Prostate gland (tissue), 2 donors: ENCODE measurements around the gene ITGA8. TPM values are rescaled to one million over a fixed set of nuclear protein-coding genes. Genes with fewer than 3 reads are reported as not detected.
A peak's percentile ranks its signal among the peaks of the same experiment; 100 is the strongest.
"Not testable (repeated sequence)": the region's sequence is repeated elsewhere in the genome, so short reads cannot be mapped to it uniquely, and the experiment has no call there.

Experiments
- DNase-seq: peaks from one replicate; pipeline ENCODE4 v3.0.0-alpha.2; 2019; ENCODE audit warnings: low spot score
- H3K27ac ChIP-seq, 2 donors: fragments of 200-600 bp; sonication (generic); 2 replicates each; pipeline ENCODE4 v1.5.1; 2017 to 2019
- H3K27me3 ChIP-seq: fragments of 200-600 bp; sonication (generic); replicated peaks from 2 replicates; pipeline ENCODE4 v1.5.1; 2019; ENCODE audit not compliant: insufficient read depth
- H3K36me3 ChIP-seq, 2 donors: fragments of 200-600 bp; sonication (generic); 1 replicate in 1 of 2; 2 replicates in 1 of 2; pipeline versions ENCODE4 v1.5.1 to v1.8.1; 2017 to 2019
- H3K4me1 ChIP-seq: fragments of 200-600 bp; sonication (generic); replicated peaks from 2 replicates; pipeline ENCODE4 v1.5.1; 2019
- H3K4me3 ChIP-seq, 2 donors: fragments of 200-600 bp; sonication (generic); 2 replicates each; pipeline ENCODE4 v1.5.1; 2017 to 2019
- H3K9me3 ChIP-seq: fragments of 200-600 bp; sonication (generic); 2 replicates; pipeline ENCODE4 v1.5.1; 2017
- POLR2A ChIP-seq: fragments of 450-650 bp; IDR thresholded peaks from one replicate; pipeline ENCODE4 v1.6.1; 2016; ENCODE audit warnings: antibody characterized with exemption, mild to moderate bottlenecking
- POLR2AphosphoS5 ChIP-seq: sonication (generic); formaldehyde crosslinking; IDR thresholded peaks from one replicate; pipeline ENCODE4 v1.6.1; 2017; ENCODE audit warnings: antibody characterized with exemption
- WGBS: methylation state at CpG from one replicate; pipeline ENCODE4 v1.1.5; 2018; 5-methylcytosine and 5-hydroxymethylcytosine counted together
- intact Hi-C: fragments of 100-400 bp; cut with DNase I; formaldehyde crosslinking; loops from one replicate; pipeline ENCODE4 v1.14.2; 2022
- total RNA-seq, 2 donors: library from RNA; depleted of rRNA; stranded (reverse); fragments of >200 nt; gene quantifications; one replicate each; pipeline ENCODE4 v1.1.0, GENCODE V29; 2016
- TF ChIP-seq, protein P1 (sequence below), 4 experiments: fragments of 200-600 bp in 2 of 4; fragments of 450-650 bp in 2 of 4; sonication (generic) in 2 of 4; IDR thresholded peaks; 1 replicate in 3 of 4; 2 replicates in 1 of 4; pipeline ENCODE4 v1.5.1; 2016 to 2019; ENCODE audit warnings: antibody characterized with exemption in 4 of 4, mild to moderate bottlenecking in 2 of 4, moderate library complexity in 2 of 4

The ITGA8 gene
- total RNA-seq, 2 donors from 2014 or later, result 10.3 to 11.2 TPM

DNA sequence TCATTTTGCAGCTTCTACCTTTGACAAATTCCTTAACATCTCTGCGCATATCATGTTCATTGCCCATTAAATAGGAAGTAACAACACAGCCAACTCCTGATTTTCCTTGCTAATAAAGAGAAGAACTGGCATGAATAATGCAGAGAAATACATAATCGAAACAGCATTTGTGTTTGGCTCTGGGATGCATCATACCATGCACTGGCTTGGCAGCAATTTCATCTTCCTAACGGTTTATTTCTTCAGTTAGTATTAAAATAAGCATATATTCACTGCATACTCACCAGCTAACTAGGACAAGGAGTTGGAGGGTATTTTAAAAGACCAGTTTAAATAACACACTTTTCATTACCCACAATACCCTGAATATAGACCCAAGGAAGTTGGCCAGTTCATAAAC lies 132.5 kb downstream of the ITGA8 start:
- Histone ChIP-seq H3K9me3 (no peaks in the 10 kb centered on the region), H3K4me1 (no peaks in the 10 kb centered on the region), H3K36me3 (no peaks in the 10 kb centered on the region), H3K4me3 (no peak overlapping the region), H3K27me3 (no peaks in the 10 kb centered on the region), H3K27ac (no peak overlapping the region)
- 80% methylated on average over 3 of the region's 3 CpGs for WGBS
- intact Hi-C loops, result loop anchor here (5.0 to 10.0 kb wide), 2 partner anchors 152 to 235 kb away; no protein-coding TSS in a partner anchor
- TF ChIP-seq POLR2A, result no peak
- TF ChIP-seq, protein P1, sequence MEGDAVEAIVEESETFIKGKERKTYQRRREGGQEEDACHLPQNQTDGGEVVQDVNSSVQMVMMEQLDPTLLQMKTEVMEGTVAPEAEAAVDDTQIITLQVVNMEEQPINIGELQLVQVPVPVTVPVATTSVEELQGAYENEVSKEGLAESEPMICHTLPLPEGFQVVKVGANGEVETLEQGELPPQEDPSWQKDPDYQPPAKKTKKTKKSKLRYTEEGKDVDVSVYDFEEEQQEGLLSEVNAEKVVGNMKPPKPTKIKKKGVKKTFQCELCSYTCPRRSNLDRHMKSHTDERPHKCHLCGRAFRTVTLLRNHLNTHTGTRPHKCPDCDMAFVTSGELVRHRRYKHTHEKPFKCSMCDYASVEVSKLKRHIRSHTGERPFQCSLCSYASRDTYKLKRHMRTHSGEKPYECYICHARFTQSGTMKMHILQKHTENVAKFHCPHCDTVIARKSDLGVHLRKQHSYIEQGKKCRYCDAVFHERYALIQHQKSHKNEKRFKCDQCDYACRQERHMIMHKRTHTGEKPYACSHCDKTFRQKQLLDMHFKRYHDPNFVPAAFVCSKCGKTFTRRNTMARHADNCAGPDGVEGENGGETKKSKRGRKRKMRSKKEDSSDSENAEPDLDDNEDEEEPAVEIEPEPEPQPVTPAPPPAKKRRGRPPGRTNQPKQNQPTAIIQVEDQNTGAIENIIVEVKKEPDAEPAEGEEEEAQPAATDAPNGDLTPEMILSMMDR (IDR thresholded peaks at IDR 0.05), result no peak
- no peak for TF ChIP-seq POLR2AphosphoS5
- DNase-seq, result no peak

DNA sequence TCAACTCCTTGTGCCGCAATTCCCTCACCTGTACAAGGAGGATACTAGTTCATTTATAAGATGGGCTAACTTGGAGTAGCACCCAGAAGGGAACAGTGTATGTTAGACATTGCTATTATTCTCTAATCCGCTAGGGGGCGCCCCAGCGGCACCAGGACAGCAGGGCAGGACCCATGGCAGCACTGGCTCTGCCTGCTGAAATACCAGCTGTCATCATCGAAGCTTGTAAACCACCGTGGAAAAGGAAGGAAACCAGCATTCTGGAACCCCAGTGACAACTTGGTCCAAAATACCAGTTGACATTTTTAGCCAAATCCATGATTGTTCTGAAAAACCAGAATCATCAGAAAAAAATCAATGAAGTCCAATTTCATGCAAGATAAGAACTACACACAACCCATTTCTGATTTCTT lies 134.4 kb downstream of the ITGA8 start:
- DNase-seq, result peak; percentile 39
- 12% methylated on average over 6 of the region's 6 CpGs for WGBS
- Histone ChIP-seq H3K9me3 (no peaks in the 10 kb centered on the region), H3K36me3 (no peaks in the 10 kb centered on the region), H3K4me3 (no peak overlapping the region), H3K4me1 (no peaks in the 10 kb centered on the region), H3K27ac (no peak overlapping the region), H3K27me3 (no peaks in the 10 kb centered on the region)
- TF ChIP-seq, protein P1 (IDR thresholded peaks at IDR 0.05), result peak; percentile 46 to 72 (median 52)
- TF ChIP-seq POLR2AphosphoS5 (no peak), POLR2A (no peak)
- intact Hi-C loops, result loop anchor here (2.0 to 10.0 kb wide), 3 partner anchors 131 to 237 kb away; no protein-coding TSS in a partner anchor

DNA sequence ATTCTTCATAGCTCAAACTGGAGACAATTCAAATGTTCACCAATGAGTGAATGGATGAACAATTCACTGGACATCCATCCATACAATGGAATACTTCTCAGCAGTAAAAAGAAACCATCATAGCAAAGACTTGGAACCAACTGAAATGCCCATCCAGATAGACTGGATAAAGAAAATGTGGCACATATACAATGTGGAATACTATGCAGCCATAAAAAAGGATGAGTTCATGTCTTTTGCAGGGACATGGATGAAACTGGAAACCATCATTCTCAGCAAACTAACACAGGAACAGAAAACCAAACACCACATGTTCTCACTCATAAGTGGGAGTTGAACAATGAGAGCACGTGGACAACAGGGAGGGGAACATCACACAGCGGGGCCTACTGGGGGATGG lies 136.8 kb downstream of the ITGA8 start:
- H3K4me3 ChIP-seq, H3K27ac ChIP-seq, H3K36me3 ChIP-seq, DNase-seq, H3K9me3 ChIP-seq, H3K27me3 ChIP-seq, H3K4me1 ChIP-seq: not testable (repeated sequence)
- WGBS, result 98% methylated on average over 2 of the region's 2 CpGs
- intact Hi-C loops, result loop anchor here (10.0 kb wide), 1 partner anchor 148 kb away; no protein-coding TSS in a partner anchor

DNA sequence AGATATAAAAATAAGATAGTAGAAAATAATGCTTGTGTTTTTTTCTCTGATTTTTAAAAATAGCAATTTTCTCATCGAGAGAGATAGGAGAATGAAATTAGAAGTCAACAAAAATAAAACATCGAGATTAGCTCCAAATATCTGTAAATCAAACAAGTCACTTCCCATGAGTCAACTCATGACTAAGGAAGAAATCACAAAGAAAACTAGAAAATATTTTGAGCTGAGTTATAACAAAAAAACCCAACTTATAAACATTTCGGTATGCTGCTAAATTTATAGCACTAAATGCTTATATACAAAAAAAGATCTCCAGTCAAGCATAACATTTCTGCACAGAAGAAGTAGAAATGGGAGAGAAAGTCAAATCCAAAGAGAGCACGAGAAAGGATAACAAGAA lies 140.1 kb downstream of the ITGA8 start:
- no peak overlapping the region for H3K4me3 ChIP-seq
- H3K9me3 ChIP-seq, result no peaks in the 10 kb centered on the region
- H3K4me1 ChIP-seq, result no peaks in the 10 kb centered on the region
- WGBS, result 79% methylated on average over 4 of the region's 4 CpGs
- H3K27ac ChIP-seq, result no peak overlapping the region
- intact Hi-C loops, result loop anchor here (10.0 kb wide), 1 partner anchor 145 kb away; no protein-coding TSS in a partner anchor
- TF ChIP-seq POLR2AphosphoS5, result no peak
- TF ChIP-seq, protein P1 (IDR thresholded peaks at IDR 0.05), result no peak
- TF ChIP-seq POLR2A, result no peak
- no peak for DNase-seq
- no peaks in the 10 kb centered on the region for H3K27me3 ChIP-seq
- no peaks in the 10 kb centered on the region for H3K36me3 ChIP-seq

DNA sequence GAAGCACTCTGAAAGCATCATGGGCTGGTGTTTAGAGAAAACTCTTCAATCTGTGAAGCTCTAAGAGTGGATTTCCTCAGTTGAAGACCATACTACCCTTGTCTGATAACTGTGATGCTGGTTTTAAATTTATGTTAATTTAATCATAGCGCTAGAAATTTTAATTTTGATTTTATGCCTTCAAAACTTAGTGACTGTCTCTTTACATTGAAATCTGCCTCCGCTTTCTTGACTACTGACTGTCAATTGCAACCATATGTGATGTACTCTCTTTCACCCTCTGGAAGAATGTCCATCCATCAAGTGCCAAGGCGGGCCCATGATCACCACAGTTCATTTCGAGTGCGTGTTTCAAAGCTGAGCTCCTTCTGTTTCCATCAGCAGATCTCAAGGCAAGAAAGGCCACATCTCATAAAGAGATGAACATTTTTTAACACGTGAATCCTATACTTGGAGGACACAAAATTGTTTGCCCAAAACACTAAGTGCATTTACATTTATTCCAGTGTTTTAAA lies 147.1 kb downstream of the ITGA8 start:
- no peak for DNase-seq
- H3K4me1 ChIP-seq, result no peaks in the 10 kb centered on the region
- H3K9me3 ChIP-seq, result no peaks in the 10 kb centered on the region
- no peaks in the 10 kb centered on the region for H3K36me3 ChIP-seq
- intact Hi-C loops, result no loop called here
- H3K4me3 ChIP-seq, result no peak overlapping the region
- WGBS, result 93% methylated on average over 6 of the region's 6 CpGs
- no peaks in the 10 kb centered on the region for H3K27me3 ChIP-seq
- TF ChIP-seq, protein P1 (IDR thresholded peaks at IDR 0.05), result no peak
- TF ChIP-seq POLR2A (no peak), POLR2AphosphoS5 (no peak)
- H3K27ac ChIP-seq, result no peak overlapping the region
